HEK293T (cell line): Measurements from ENCODE around the gene DLG5.

ENCODE experiments used
- CTCF ChIA-PET: fragments of 350-600 bp; formaldehyde crosslinking; extraction: SDS; loops from one replicate; lab custom pipeline; 2021; ENCODE audit warnings: antibody characterized with exemption, inconsistent platforms; lab: Yijun Ruan, JAX
- POLR2A ChIA-PET: fragments of 350-600 bp; formaldehyde crosslinking; extraction: SDS; loops from one replicate; lab custom pipeline; 2020; ENCODE audit warnings: antibody characterized with exemption, inconsistent platforms; lab: Yijun Ruan, JAX
- DNase-seq: peaks from one replicate; pipeline ENCODE4 v3.0.0; 2012; ENCODE audit warnings: mixed read lengths; ENCODE audit errors: extremely low spot score
- ARNT ChIP-seq: fragments of 450-650 bp; IDR thresholded peaks from 2 replicates; pipeline ENCODE4 v1.6.1; 2017; ENCODE audit warnings: mild to moderate bottlenecking
- BHLHE40 ChIP-seq: fragments of 450-650 bp; IDR thresholded peaks from 2 replicates; pipeline ENCODE4 v1.6.1; 2016; ENCODE audit warnings: mild to moderate bottlenecking, moderate library complexity, borderline replicate concordance
- CTBP1 ChIP-seq: fragments of 450-650 bp; IDR thresholded peaks from 2 replicates; pipeline ENCODE4 v1.6.1; 2016; ENCODE audit warnings: borderline replicate concordance
- ELF4 ChIP-seq: fragments of 450-650 bp; IDR thresholded peaks from 2 replicates; pipeline ENCODE4 v1.6.1; 2017; ENCODE audit warnings: antibody characterized with exemption
- FOXA1 ChIP-seq: fragments of 450-650 bp; IDR thresholded peaks from 2 replicates; pipeline ENCODE4 v1.6.1; 2016; ENCODE audit warnings: mild to moderate bottlenecking
- FOXK2 ChIP-seq: fragments of 450-650 bp; IDR thresholded peaks from 2 replicates; pipeline ENCODE4 v1.6.1; 2016; ENCODE audit warnings: mild to moderate bottlenecking
- FOXM1 ChIP-seq: fragments of 450-650 bp; IDR thresholded peaks from 2 replicates; pipeline ENCODE4 v1.6.1; 2017; ENCODE audit warnings: mild to moderate bottlenecking, borderline replicate concordance
- HDGF ChIP-seq: fragments of 450-650 bp; IDR thresholded peaks from 2 replicates; pipeline ENCODE4 v1.6.1; 2017; ENCODE audit warnings: antibody characterized with exemption, borderline replicate concordance
- L3MBTL2 ChIP-seq: fragments of 450-650 bp; conservative IDR thresholded peaks from 2 replicates; pipeline ENCODE4 v1.6.1; 2016; ENCODE audit warnings: mild to moderate bottlenecking
- LEF1 ChIP-seq: fragments of 450-650 bp; IDR thresholded peaks from 2 replicates; pipeline ENCODE4 v1.6.1; 2017; ENCODE audit warnings: mild to moderate bottlenecking, borderline replicate concordance
- NFRKB ChIP-seq: fragments of 450-650 bp; IDR thresholded peaks from 2 replicates; pipeline ENCODE4 v1.6.1; 2016; ENCODE audit warnings: mild to moderate bottlenecking, moderate library complexity
- SP1 ChIP-seq: fragments of 450-650 bp; IDR thresholded peaks from 2 replicates; pipeline ENCODE4 v1.6.1; 2017
- SUZ12 ChIP-seq: fragments of 450-650 bp; IDR thresholded peaks from 2 replicates; pipeline ENCODE4 v1.6.1; 2016; ENCODE audit warnings: mild to moderate bottlenecking
- TARDBP ChIP-seq: fragments of 450-650 bp; IDR thresholded peaks from 2 replicates; pipeline ENCODE4 v1.6.1; 2016
- ZNF384 ChIP-seq: fragments of 450-650 bp; IDR thresholded peaks from 2 replicates; pipeline ENCODE4 v1.6.1; 2016
- TF ChIP-seq, protein P1 (sequence below): fragments of 450-650 bp; IDR thresholded peaks from 2 replicates; pipeline ENCODE4 v1.6.1; 2016

Gene DLG5, protein sequence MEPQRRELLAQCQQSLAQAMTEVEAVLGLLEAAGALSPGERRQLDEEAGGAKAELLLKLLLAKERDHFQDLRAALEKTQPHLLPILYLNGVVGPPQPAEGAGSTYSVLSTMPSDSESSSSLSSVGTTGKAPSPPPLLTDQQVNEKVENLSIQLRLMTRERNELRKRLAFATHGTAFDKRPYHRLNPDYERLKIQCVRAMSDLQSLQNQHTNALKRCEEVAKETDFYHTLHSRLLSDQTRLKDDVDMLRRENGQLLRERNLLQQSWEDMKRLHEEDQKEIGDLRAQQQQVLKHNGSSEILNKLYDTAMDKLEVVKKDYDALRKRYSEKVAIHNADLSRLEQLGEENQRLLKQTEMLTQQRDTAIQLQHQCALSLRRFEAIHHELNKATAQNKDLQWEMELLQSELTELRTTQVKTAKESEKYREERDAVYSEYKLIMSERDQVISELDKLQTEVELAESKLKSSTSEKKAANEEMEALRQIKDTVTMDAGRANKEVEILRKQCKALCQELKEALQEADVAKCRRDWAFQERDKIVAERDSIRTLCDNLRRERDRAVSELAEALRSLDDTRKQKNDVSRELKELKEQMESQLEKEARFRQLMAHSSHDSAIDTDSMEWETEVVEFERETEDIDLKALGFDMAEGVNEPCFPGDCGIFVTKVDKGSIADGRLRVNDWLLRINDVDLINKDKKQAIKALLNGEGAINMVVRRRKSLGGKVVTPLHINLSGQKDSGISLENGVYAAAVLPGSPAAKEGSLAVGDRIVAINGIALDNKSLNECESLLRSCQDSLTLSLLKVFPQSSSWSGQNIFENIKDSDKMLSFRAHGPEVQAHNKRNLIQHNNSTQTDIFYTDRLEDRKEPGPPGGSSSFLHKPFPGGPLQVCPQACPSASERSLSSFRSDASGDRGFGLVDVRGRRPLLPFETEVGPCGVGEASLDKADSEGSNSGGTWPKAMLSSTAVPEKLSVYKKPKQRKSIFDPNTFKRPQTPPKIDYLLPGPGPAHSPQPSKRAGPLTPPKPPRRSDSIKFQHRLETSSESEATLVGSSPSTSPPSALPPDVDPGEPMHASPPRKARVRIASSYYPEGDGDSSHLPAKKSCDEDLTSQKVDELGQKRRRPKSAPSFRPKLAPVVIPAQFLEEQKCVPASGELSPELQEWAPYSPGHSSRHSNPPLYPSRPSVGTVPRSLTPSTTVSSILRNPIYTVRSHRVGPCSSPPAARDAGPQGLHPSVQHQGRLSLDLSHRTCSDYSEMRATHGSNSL (N-terminal part only)

DNA sequence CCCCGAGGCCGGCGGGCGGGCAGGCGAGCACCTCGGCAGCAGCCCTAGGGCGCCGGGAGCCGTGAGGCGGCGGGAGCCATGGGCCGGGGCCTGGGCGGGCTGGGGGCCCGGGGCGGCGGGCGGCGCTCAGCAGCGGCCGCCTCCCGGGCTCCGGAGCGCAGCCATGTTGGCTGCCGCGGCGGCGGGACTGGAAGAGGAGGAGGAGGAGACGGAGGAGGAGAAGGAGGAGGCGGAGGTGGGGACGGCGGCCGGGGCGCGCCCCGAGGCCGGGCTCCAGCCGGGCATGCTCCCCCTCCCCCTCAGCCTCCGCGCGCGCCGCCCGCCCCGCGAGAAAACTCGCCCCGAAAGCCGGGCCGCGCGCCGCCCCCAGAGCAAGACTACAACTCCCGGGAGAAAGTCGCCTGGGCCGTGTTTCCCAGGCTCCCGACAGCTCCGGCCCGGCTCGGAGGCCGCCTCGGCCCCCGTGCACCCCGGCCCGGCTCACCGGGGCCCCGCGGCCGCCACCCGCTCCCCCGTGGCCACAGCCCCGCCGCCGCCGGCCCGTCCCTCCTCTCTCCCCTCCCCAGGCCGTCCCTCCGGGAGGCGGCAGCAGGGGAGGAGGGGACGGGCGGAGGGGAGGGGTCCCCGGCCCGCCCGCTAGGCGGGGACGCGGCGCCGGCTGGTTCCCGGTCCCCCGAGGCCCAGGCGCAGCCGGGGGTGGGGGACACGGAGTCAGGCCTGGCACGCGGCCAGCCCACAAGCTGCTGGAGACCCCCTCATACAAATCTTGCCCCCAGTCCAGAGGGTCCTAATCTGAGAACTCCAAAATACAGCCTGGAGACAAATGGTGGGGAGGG is at the start of gene DLG5:
DLG5 (minus strand) TSS at position 190 of the 836 bp plus-strand sequence. CDS start 235 bp downstream, outside the sequence.
- ChIA-PET POLR2A (interaction anchor here (0.8 to 1.1 kb wide), 2 partner anchors 8 to 12 kb away, joined by 3 read pairs; no protein-coding TSS in a partner anchor), CTCF (no interaction called here)
- TF ChIP-seq, protein P1, sequence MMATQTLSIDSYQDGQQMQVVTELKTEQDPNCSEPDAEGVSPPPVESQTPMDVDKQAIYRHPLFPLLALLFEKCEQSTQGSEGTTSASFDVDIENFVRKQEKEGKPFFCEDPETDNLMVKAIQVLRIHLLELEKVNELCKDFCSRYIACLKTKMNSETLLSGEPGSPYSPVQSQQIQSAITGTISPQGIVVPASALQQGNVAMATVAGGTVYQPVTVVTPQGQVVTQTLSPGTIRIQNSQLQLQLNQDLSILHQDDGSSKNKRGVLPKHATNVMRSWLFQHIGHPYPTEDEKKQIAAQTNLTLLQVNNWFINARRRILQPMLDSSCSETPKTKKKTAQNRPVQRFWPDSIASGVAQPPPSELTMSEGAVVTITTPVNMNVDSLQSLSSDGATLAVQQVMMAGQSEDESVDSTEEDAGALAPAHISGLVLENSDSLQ, result no peak
- no peak for TF ChIP-seq CTBP1
- TF ChIP-seq SP1, result no peak
- TF ChIP-seq ARNT, result no peak
- no peak for TF ChIP-seq NFRKB
- no peak for TF ChIP-seq BHLHE40
- TF ChIP-seq SUZ12, result no peak
- TF ChIP-seq ZNF384, result no peak
- TF ChIP-seq L3MBTL2, result no peak
- TF ChIP-seq TARDBP, result no peak
- TF ChIP-seq FOXM1, result no peak
- TF ChIP-seq HDGF, result no peak
- TF ChIP-seq ELF4, result no peak
- no peak for TF ChIP-seq LEF1
- TF ChIP-seq FOXK2, result no peak
- DNase-seq, result peak; percentile 49

GRCh38 chr10:77975086-77975666 is 48.6 kb upstream of the DLG5 start:
- CTCF ChIA-PET, result interaction anchor here (1.0 to 1.7 kb wide), 5 partner anchors 11 to 128 kb away, joined by 3 to 12 read pairs (median 4); no protein-coding TSS in a partner anchor

GRCh38 chr10:77974396-77975074 is 48.0 kb upstream of the DLG5 start:
- DNase-seq, result peak; percentile 53
- TF ChIP-seq NFRKB, result no peak
- CTCF ChIA-PET, result interaction anchor here (0.9 to 1.7 kb wide), 7 partner anchors 12 to 127 kb away, joined by 3 to 12 read pairs (median 3); no protein-coding TSS in a partner anchor
- POLR2A ChIA-PET, result no interaction called here

More at GRCh38 chr10:77975086-77975666, 48.6 kb upstream of the DLG5 start:
- POLR2A ChIA-PET, result no interaction called here
- DNase-seq, result no peak
- TF ChIP-seq LEF1 (no peak), SP1 (no peak), FOXM1 (no peak), FOXA1 (no peak), TARDBP (no peak)

DNA sequence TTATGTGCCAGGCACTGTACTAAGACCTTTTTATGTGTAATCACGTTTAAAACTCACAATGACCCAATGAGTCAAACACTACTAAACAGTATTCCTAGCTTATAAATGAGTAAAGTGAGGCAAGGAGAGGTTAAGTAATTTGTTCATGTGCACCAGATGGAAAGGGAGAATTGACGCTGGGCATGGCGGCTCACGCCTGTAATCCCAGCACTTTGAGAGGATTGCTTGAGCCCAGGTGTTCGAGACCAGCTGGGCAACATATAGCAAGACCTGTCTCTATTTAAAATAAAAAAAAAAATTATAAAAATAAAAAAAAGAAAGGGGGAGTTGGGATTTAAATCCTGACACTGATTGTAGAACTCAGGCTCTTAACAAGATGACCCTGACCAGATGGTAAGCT is 46.7 kb upstream of the DLG5 start:
- CTCF ChIA-PET, result interaction anchor here (0.7 to 1.1 kb wide), 4 partner anchors 9 to 181 kb away, joined by 3 to 4 read pairs (median 3); no protein-coding TSS in a partner anchor
- POLR2A ChIA-PET, result no interaction called here
- no peak for DNase-seq
- TF ChIP-seq CTBP1, result no peak
- TF ChIP-seq ZNF384, result no peak
- TF ChIP-seq FOXA1, result no peak

GRCh38 chr10:77972148-77972547 is 45.6 kb upstream of the DLG5 start:
- POLR2A ChIA-PET, result no interaction called here
- no peak for DNase-seq
- TF ChIP-seq FOXM1, result no peak
- no peak for TF ChIP-seq ARNT
- TF ChIP-seq ELF4, result no peak
- no peak for TF ChIP-seq NFRKB
- no peak for TF ChIP-seq SP1
- no peak for TF ChIP-seq TARDBP
- TF ChIP-seq LEF1, result no peak
- TF ChIP-seq SUZ12, result no peak
- TF ChIP-seq HDGF, result no peak
- TF ChIP-seq ZNF384, result no peak
- no peak for TF ChIP-seq FOXK2
- no peak for TF ChIP-seq FOXA1
- TF ChIP-seq BHLHE40, result no peak
- CTCF ChIA-PET, result no interaction called here

DNA sequence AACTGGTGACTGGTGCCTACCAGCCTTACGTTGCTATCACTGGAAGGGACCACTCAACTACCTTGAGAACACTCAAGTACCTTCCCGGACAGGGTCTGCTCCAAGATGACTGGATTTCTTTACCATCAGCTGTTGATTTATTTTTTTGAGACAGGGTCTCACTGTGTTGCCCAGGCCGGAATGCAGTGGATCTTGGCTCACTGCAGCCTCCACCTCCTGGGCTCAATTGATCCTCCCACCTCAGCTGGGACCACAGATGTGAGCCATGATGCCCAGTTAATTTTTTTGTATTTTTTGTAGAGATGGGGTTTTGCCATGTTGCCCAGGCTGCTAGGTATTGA is 45.2 kb upstream of the DLG5 start:
- ChIA-PET CTCF (no interaction called here), POLR2A (no interaction called here)
- no peak for DNase-seq
- TF ChIP-seq FOXM1, result no peak
- TF ChIP-seq FOXA1, result no peak
- TF ChIP-seq L3MBTL2, result no peak
- no peak for TF ChIP-seq TARDBP
- no peak for TF ChIP-seq ZNF384
- no peak for TF ChIP-seq ELF4
- no peak for TF ChIP-seq NFRKB
- TF ChIP-seq FOXK2, result no peak
- TF ChIP-seq LEF1, result no peak
- TF ChIP-seq CTBP1, result no peak
- TF ChIP-seq HDGF, result no peak
